SK-N-SH (cell line): ENCODE measurements around the gene KCNT1. TPM values are rescaled to one million over a fixed set of nuclear protein-coding genes. Genes with fewer than 3 reads are reported as not detected.

Experiments used
- CTCF ChIA-PET: fragments of 300-600, 350-600 bp; formaldehyde crosslinking; extraction: SDS; loops from one replicate; lab custom pipeline; 2021; lab: Yijun Ruan, JAX
- POLR2A ChIA-PET: fragments of 350-600 bp; sonication (Branson Sonifier 250); formaldehyde crosslinking; extraction: SDS; loops from one replicate; lab custom pipeline; 2020; ENCODE audit warnings: antibody characterized with exemption, inconsistent platforms; lab: Yijun Ruan, JAX
- DNase-seq: peaks from one replicate; pipeline ENCODE4 v3.0.0; 2012
- H2AFZ ChIP-seq: fragments of 200-600 bp; sonication (generic); 2 replicates; pipeline ENCODE4 v1.8.1; 2016; ENCODE audit warnings: antibody characterized with exemption, mild to moderate bottlenecking, low read depth
- H3F3A ChIP-seq: fragments of 200-600 bp; sonication (generic); replicated peaks from 2 replicates; pipeline ENCODE3; 2016; ENCODE audit warnings: antibody characterized with exemption, mild to moderate bottlenecking; ENCODE audit not compliant: insufficient read depth
- H3K27ac ChIP-seq, 2 experiments: fragments of 200-500 bp in 1 of 2; fragments of 200-600 bp in 1 of 2; sonication (Bioruptor generic) in 1 of 2; sonication (generic), shearing (Covaris generic) in 1 of 2; 2 replicates each; pipeline versions ENCODE4 v1.5.1 to v1.6.1; 2014 to 2016; ENCODE audit warnings: low read depth in 2 of 2, inconsistent platforms in 1 of 2, low read length in 1 of 2, mild to moderate bottlenecking in 1 of 2, mixed read lengths in 1 of 2
- H3K27me3 ChIP-seq: fragments of 200-600 bp; sonication (generic), shearing (Covaris generic); 2 replicates; pipeline ENCODE4 v1.6.1; 2016; ENCODE audit warnings: mixed run types; ENCODE audit not compliant: insufficient read depth
- H3K36me3 ChIP-seq, 2 experiments: fragments of 200-500 bp in 1 of 2; fragments of 200-600 bp in 1 of 2; sonication (Bioruptor generic) in 1 of 2; sonication (generic) in 1 of 2; replicated peaks in 1 of 2; 2 replicates each; pipeline versions ENCODE3 to v1.5.1; 2014 to 2016; ENCODE audit warnings: low read length in 1 of 2, mild to moderate bottlenecking in 1 of 2; ENCODE audit not compliant: insufficient read depth in 2 of 2, control insufficient read depth in 1 of 2
- H3K4me1 ChIP-seq, 2 experiments: fragments of 200-500 bp in 1 of 2; fragments of 200-600 bp in 1 of 2; sonication (Bioruptor generic) in 1 of 2; sonication (generic), shearing (Covaris generic) in 1 of 2; 2 replicates each; pipeline versions ENCODE4 v1.5.1 to v1.6.1; 2014 to 2016; ENCODE audit warnings: low read depth in 1 of 2, low read length in 1 of 2, mixed run types in 1 of 2; ENCODE audit not compliant: insufficient read depth in 2 of 2, control insufficient read depth in 1 of 2
- H3K4me2 ChIP-seq: fragments of 200-600 bp; sonication (generic), shearing (Covaris generic); 2 replicates; pipeline ENCODE4 v1.6.1; 2017; ENCODE audit warnings: mixed run types
- H3K4me3 ChIP-seq, 2 experiments: fragments of 200-500 bp in 1 of 2; fragments of 200-600 bp in 1 of 2; sonication (Bioruptor generic) in 1 of 2; sonication (generic), shearing (Covaris generic) in 1 of 2; 2 replicates each; pipeline versions ENCODE4 v1.5.1 to v1.8.1; 2014 to 2016; ENCODE audit warnings: low read depth in 2 of 2, inconsistent platforms in 1 of 2, low read length in 1 of 2, mild to moderate bottlenecking in 1 of 2, mixed read lengths in 1 of 2, moderate library complexity in 1 of 2
- H3K79me2 ChIP-seq: fragments of 200-600 bp; sonication (generic); 2 replicates; pipeline ENCODE4 v1.8.1; 2017; ENCODE audit warnings: mild to moderate bottlenecking; ENCODE audit not compliant: insufficient read depth
- H3K9ac ChIP-seq: fragments of 200-600 bp; sonication (generic); 2 replicates; pipeline ENCODE4 v1.6.1; 2017; ENCODE audit warnings: mixed run types
- H3K9me2 ChIP-seq: fragments of 200-600 bp; sonication (generic); 2 replicates; pipeline ENCODE4 v1.6.1; 2017; ENCODE audit warnings: mixed run types
- H3K9me3 ChIP-seq: fragments of 200-600 bp; sonication (generic); 2 replicates; pipeline ENCODE4 v1.6.1; 2017; ENCODE audit warnings: mixed run types, mild to moderate bottlenecking, moderate library complexity
- H4K20me1 ChIP-seq: fragments of 200-600 bp; sonication (generic); 2 replicates; pipeline ENCODE4 v1.6.1; 2017; ENCODE audit warnings: mild to moderate bottlenecking, mixed run types; ENCODE audit not compliant: insufficient read depth
- CHD2 ChIP-seq: fragments of 150-350 bp; IDR thresholded peaks from 2 replicates; pipeline ENCODE4 v1.6.1; 2018; ENCODE audit warnings: low read length; ENCODE audit not compliant: partially characterized antibody
- EP300 ChIP-seq, 2 experiments: IDR thresholded peaks; 2 replicates each; pipeline versions ENCODE4 v1.4.0 to v1.6.1; 2012; ENCODE audit warnings: borderline replicate concordance in 1 of 2, low read depth in 1 of 2, low read length in 1 of 2
- EZH2phosphoT487 ChIP-seq: fragments of 200-600 bp; sonication (generic); IDR thresholded peaks from 2 replicates; pipeline ENCODE4 v1.6.1; 2017; ENCODE audit warnings: low read depth, mixed run types, mild to moderate bottlenecking, antibody characterized with exemption, moderate library complexity, borderline replicate concordance
- FOXJ3 ChIP-seq: sonication (generic); formaldehyde crosslinking; IDR thresholded peaks from 2 replicates; pipeline ENCODE4 v1.5.1; 2020; ENCODE audit warnings: mild to moderate bottlenecking, missing genetic modification reagents
- GATA2 ChIP-seq: sonication (generic); formaldehyde crosslinking; IDR thresholded peaks from 2 replicates; pipeline ENCODE4 v1.5.0; 2020; ENCODE audit warnings: mild to moderate bottlenecking, missing genetic modification reagents
- JUND ChIP-seq: IDR thresholded peaks from 2 replicates; pipeline ENCODE4 v1.4.0; 2012
- MAX ChIP-seq: IDR thresholded peaks from 2 replicates; pipeline ENCODE4 v1.4.0; 2012; ENCODE audit warnings: low read depth
- NRF1 ChIP-seq: IDR thresholded peaks from 2 replicates; pipeline ENCODE4 v1.6.1; 2012; ENCODE audit warnings: low read depth, mild to moderate bottlenecking, low read length
- RAD21 ChIP-seq: IDR thresholded peaks from 2 replicates; pipeline ENCODE4 v1.6.1; 2012; ENCODE audit warnings: mild to moderate bottlenecking, low read length
- RCOR1 ChIP-seq: fragments of 150-350 bp; IDR thresholded peaks from 2 replicates; pipeline ENCODE4 v1.6.1; 2017; ENCODE audit warnings: antibody characterized with exemption, low read length
- RFX5 ChIP-seq: IDR thresholded peaks from 2 replicates; pipeline ENCODE4 v1.6.1; 2012; ENCODE audit warnings: mild to moderate bottlenecking, improper control_type of control experiment, low read length
- SIN3A ChIP-seq: IDR thresholded peaks from 2 replicates; pipeline ENCODE4 v1.6.1; 2012; ENCODE audit warnings: low read depth, mild to moderate bottlenecking, low read length, moderate library complexity, borderline replicate concordance
- TAF1 ChIP-seq: IDR thresholded peaks from 2 replicates; pipeline ENCODE4 v1.6.1; 2012; ENCODE audit warnings: low read depth, mild to moderate bottlenecking, low read length, moderate library complexity, borderline replicate concordance
- TCF12 ChIP-seq: IDR thresholded peaks from 2 replicates; pipeline ENCODE4 v1.4.0; 2012
- TEAD4 ChIP-seq: IDR thresholded peaks from 2 replicates; pipeline ENCODE4 v1.4.0; 2012; ENCODE audit warnings: mild to moderate bottlenecking, borderline replicate concordance; ENCODE audit not compliant: insufficient read depth
- ZBTB33 ChIP-seq: IDR thresholded peaks from 2 replicates; pipeline ENCODE4 v1.4.0; 2012; ENCODE audit warnings: low read depth, borderline replicate concordance
- WGBS: methylation state at CpG from one replicate; pipeline ENCODE4 v1.1.6; 2017; ENCODE audit warnings: low lambda C conversion rate; 5-methylcytosine and 5-hydroxymethylcytosine counted together
- polyA plus RNA-seq, 3 experiments: library from polyadenylated mRNA; depleted of rRNA; stranded (reverse); fragments of >200 nt; gene quantifications; 2 replicates each; pipeline ENCODE4 v1.2.3, GENCODE V29; 2012
- TF ChIP-seq, protein P1 (sequence below): fragments of 200-600 bp; sonication (generic); IDR thresholded peaks from 2 replicates; pipeline ENCODE4 v1.6.1; 2017; ENCODE audit warnings: antibody characterized with exemption, mild to moderate bottlenecking, moderate library complexity
- TF ChIP-seq, protein P2 (sequence below): fragments of 150-350 bp; IDR thresholded peaks from 2 replicates; pipeline ENCODE4 v1.6.1; 2016; ENCODE audit warnings: mild to moderate bottlenecking, low read depth, low read length

Gene KCNT1
- polyA plus RNA-seq, 1 of the 3 experiments (the other 2 are of a cell fraction) = 0.08 TPM

DNA sequence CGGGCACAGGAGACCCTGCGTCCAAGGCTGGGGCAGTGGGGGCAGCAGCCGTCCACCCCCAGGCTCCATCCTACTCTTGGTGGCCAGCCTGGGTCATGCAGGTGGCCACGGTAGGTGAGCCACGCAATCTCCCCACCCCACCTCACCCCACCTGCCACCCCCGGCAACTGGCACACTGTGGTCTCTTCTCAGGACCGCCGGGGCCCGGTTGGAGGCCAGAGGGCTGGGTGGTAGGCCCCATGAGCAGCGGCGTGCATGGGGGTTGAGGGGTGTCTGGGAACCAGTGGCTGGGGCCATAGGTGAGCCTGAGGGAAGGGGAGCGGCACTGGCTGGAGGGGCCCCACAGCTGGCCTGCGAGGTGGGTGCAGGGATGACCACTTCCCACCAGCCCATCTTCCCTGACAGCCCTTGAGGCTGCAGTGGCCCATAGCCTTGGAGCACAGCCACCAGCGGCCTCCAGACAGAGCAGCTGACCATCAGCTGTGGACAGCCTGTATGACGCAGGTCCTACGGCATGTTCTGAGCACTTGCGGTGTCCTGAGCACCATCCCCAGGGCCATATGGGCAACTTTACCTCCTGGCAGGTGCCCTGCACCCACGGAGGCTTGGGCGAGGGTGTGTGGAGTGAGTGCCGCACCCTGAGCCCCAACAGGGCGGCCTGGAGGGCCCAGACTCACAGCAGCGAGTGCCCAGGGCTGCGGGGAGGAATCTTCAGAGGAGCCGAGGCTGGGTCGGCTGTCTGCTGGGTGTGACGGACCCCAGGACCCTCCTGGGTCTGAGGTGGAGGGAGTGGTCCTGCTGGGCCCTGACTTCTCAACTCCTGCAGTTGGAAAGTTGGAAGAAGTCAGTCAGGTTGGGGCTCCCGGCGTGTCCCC lies 47.4 kb downstream of the KCNT1 start:
- Histone ChIP-seq H3K27me3 (no peaks in the 10 kb centered on the region), H3F3A (no peaks in the 10 kb centered on the region), H3K27ac (no peak overlapping the region), H3K36me3 (no peaks in the 10 kb centered on the region), H3K9ac (no peak overlapping the region), H3K4me2 (no peak overlapping the region), H2AFZ (no peak overlapping the region), H3K9me2 (no peaks in the 10 kb centered on the region), H3K4me3 (no peak overlapping the region), H3K79me2 (no peaks in the 10 kb centered on the region), H4K20me1 (no peaks in the 10 kb centered on the region), H3K9me3 (no peaks in the 10 kb centered on the region), H3K4me1 (no peaks in the 10 kb centered on the region)
- CTCF ChIA-PET = no interaction called here
- TF ChIP-seq JUND (no peak), TAF1 (no peak), RAD21 (no peak), TCF12 (no peak), RCOR1 (no peak), EP300 (IDR thresholded peaks at IDR 0.05; ENCODE audit: borderline replicate concordance in 1 of 2, low read depth in 1 of 2, low read length in 1 of 2) (no peak), FOXJ3 (CRISPR knock-in tag) (no peak), NRF1 (no peak), GATA2 (no peak), EZH2phosphoT487 (no peak), TEAD4 (no peak), ZBTB33 (no peak), SIN3A (no peak), RFX5 (no peak), MAX (no peak), CHD2 (no peak)
- TF ChIP-seq, protein P1, sequence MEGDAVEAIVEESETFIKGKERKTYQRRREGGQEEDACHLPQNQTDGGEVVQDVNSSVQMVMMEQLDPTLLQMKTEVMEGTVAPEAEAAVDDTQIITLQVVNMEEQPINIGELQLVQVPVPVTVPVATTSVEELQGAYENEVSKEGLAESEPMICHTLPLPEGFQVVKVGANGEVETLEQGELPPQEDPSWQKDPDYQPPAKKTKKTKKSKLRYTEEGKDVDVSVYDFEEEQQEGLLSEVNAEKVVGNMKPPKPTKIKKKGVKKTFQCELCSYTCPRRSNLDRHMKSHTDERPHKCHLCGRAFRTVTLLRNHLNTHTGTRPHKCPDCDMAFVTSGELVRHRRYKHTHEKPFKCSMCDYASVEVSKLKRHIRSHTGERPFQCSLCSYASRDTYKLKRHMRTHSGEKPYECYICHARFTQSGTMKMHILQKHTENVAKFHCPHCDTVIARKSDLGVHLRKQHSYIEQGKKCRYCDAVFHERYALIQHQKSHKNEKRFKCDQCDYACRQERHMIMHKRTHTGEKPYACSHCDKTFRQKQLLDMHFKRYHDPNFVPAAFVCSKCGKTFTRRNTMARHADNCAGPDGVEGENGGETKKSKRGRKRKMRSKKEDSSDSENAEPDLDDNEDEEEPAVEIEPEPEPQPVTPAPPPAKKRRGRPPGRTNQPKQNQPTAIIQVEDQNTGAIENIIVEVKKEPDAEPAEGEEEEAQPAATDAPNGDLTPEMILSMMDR = no peak
- TF ChIP-seq, protein P2, sequence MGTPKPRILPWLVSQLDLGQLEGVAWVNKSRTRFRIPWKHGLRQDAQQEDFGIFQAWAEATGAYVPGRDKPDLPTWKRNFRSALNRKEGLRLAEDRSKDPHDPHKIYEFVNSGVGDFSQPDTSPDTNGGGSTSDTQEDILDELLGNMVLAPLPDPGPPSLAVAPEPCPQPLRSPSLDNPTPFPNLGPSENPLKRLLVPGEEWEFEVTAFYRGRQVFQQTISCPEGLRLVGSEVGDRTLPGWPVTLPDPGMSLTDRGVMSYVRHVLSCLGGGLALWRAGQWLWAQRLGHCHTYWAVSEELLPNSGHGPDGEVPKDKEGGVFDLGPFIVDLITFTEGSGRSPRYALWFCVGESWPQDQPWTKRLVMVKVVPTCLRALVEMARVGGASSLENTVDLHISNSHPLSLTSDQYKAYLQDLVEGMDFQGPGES = no peak
- 71% methylated on average over 11 of the region's 28 CpGs for whole genome bisulfite sequencing
- DNase-seq = no peak
- POLR2A ChIA-PET = no interaction called here
